A549 (cell line): ENCODE data around the gene OPHN1. TPM values are rescaled to one million over a fixed set of nuclear protein-coding genes. Genes with fewer than 3 reads are reported as not detected.

ENCODE experiments used
- ATAC-seq, 2 experiments: fragments of 200-7000 bp in 1 of 2; fragments of >200 bp in 1 of 2; cut with Nextera tagmentation in 1 of 2; cut with Tn5 transposase in 1 of 2; 3 replicates each; pipeline versions ENCODE4 v1.8.0 to v1.9.1; 2018 to 2020; ENCODE audit warnings: mild to moderate bottlenecking in 1 of 2, moderate library complexity in 1 of 2
- CTCF ChIA-PET: fragments of 300-600 bp; sonication (Branson Sonifier 250); formaldehyde crosslinking; extraction: SDS; loops from one replicate; lab custom pipeline; 2021; ENCODE audit warnings: antibody characterized with exemption, inconsistent platforms; lab: Yijun Ruan, JAX
- POLR2A ChIA-PET: fragments of 350-600 bp; formaldehyde crosslinking; extraction: SDS; loops from one replicate; lab custom pipeline; 2021; ENCODE audit warnings: antibody characterized with exemption, inconsistent platforms; lab: Yijun Ruan, JAX
- DNase-seq, 2 experiments: peaks; one replicate each; pipeline versions ENCODE4 v3.0.0 to v3.0.0-alpha.2; 2011 to 2016; ENCODE audit warnings: low read depth in 1 of 2, low spot score in 1 of 2
- FAIRE-seq: peaks from 2 replicates; lab custom pipeline; 2011; peaks lifted over from hg19 to GRCh38; lab: Jason Lieb, UNC
- H3K27ac ChIP-seq, 2 experiments: fragments of >200 bp; sonication (Bioruptor Twin); formaldehyde crosslinking; 3 replicates each; pipeline ENCODE4 v1.5.1; 2016 to 2017
- H3K4me1 ChIP-seq: fragments of >200 bp; sonication (Bioruptor Twin); formaldehyde crosslinking; 3 replicates; pipeline ENCODE4 v1.6.1; 2016
- H3K4me2 ChIP-seq: fragments of >200 bp; sonication (Bioruptor Twin); formaldehyde crosslinking; 3 replicates; pipeline ENCODE4 v1.6.1; 2016
- H3K4me3 ChIP-seq: fragments of >200 bp; sonication (Bioruptor Twin); formaldehyde crosslinking; 3 replicates; pipeline ENCODE4 v1.5.1; 2016
- H3K9me3 ChIP-seq: fragments of >200 bp; sonication (Bioruptor Twin); formaldehyde crosslinking; 3 replicates; pipeline ENCODE4 v1.6.1; 2016
- BHLHE40 ChIP-seq: IDR thresholded peaks from 2 replicates; pipeline ENCODE4 v1.6.1; 2012; ENCODE audit warnings: low read depth, low read length, inconsistent platforms
- CBX8 ChIP-seq: fragments of 200-600 bp; sonication (generic); IDR thresholded peaks from 2 replicates; pipeline ENCODE4 v1.6.1; 2016
- CEBPB ChIP-seq, 2 experiments: fragments of >200 bp in 1 of 2; sonication (Bioruptor Twin) in 1 of 2; formaldehyde crosslinking in 1 of 2; IDR thresholded peaks; 2 replicates each; pipeline ENCODE4 v1.6.1; 2012 to 2016
- EP300 ChIP-seq, 2 experiments: fragments of >200 bp; sonication (Bioruptor Twin); formaldehyde crosslinking; IDR thresholded peaks; 2 replicates in 1 of 2; 3 replicates in 1 of 2; pipeline ENCODE4 v1.6.1; 2016 to 2017
- ESRRA ChIP-seq: fragments of 150-350 bp; IDR thresholded peaks from 2 replicates; pipeline ENCODE4 v1.6.1; 2014; ENCODE audit warnings: mild to moderate bottlenecking, low read length, borderline replicate concordance
- GATA3 ChIP-seq: IDR thresholded peaks from 2 replicates; pipeline ENCODE4 v1.6.1; 2012; ENCODE audit warnings: borderline replicate concordance
- HEYL ChIP-seq: fragments of 250-450 bp; sonication (Bioruptor Pico); IDR thresholded peaks from 2 replicates; pipeline ENCODE4 v1.8.0; 2021; ENCODE audit warnings: mild to moderate bottlenecking, moderate library complexity
- JUN ChIP-seq, 2 experiments: fragments of >200 bp; sonication (Bioruptor Twin); formaldehyde crosslinking; IDR thresholded peaks; 2 replicates in 1 of 2; 3 replicates in 1 of 2; pipeline ENCODE4 v1.6.1; 2016 to 2017
- KDM5A ChIP-seq: fragments of 200-600 bp; sonication (generic); IDR thresholded peaks from 2 replicates; pipeline ENCODE4 v1.6.1; 2016; ENCODE audit warnings: antibody characterized with exemption, mild to moderate bottlenecking
- NR3C1 ChIP-seq: fragments of >200 bp; sonication (Bioruptor Twin); formaldehyde crosslinking; IDR thresholded peaks from 3 replicates; pipeline ENCODE4 v1.6.1; 2017
- POLR2AphosphoS2 ChIP-seq: conservative IDR thresholded peaks from 2 replicates; pipeline ENCODE4 v1.6.1; 2012; ENCODE audit warnings: low read length, improper control_type of control experiment, inconsistent platforms
- RAD21 ChIP-seq, 2 experiments: fragments of >200 bp in 1 of 2; sonication (Bioruptor Twin) in 1 of 2; formaldehyde crosslinking in 1 of 2; IDR thresholded peaks in 1 of 2; conservative IDR thresholded peaks in 1 of 2; 2 replicates in 1 of 2; 3 replicates in 1 of 2; pipeline ENCODE4 v1.6.1; 2012 to 2018; ENCODE audit warnings: inconsistent platforms in 1 of 2
- RARB ChIP-seq: fragments of 250-450 bp; sonication (Bioruptor Pico); IDR thresholded peaks from 2 replicates; pipeline ENCODE4 v1.8.0; 2021; ENCODE audit warnings: mild to moderate bottlenecking, moderate library complexity
- RCOR1 ChIP-seq: fragments of 150-350 bp; IDR thresholded peaks from 2 replicates; pipeline ENCODE4 v1.6.1; 2014; ENCODE audit warnings: antibody characterized with exemption, low read length, low read depth
- RFX5 ChIP-seq: fragments of 450-650 bp; IDR thresholded peaks from 2 replicates; pipeline ENCODE4 v1.7.1; 2014; ENCODE audit warnings: antibody characterized with exemption, mild to moderate bottlenecking, moderate library complexity
- SMC3 ChIP-seq: fragments of >200 bp; sonication (Bioruptor Twin); formaldehyde crosslinking; IDR thresholded peaks from 3 replicates; pipeline ENCODE4 v1.6.1; 2018; ENCODE audit warnings: inconsistent platforms
- SREBF2 ChIP-seq: fragments of 450-650 bp; IDR thresholded peaks from 2 replicates; pipeline ENCODE4 v1.6.1; 2014; ENCODE audit warnings: mild to moderate bottlenecking, moderate library complexity
- WGBS: methylation state at CpG from one replicate; pipeline ENCODE4 v1.1.6; 2017; ENCODE audit errors: missing lambda C conversion rate; 5-methylcytosine and 5-hydroxymethylcytosine counted together
- polyA plus RNA-seq, 4 experiments: library from polyadenylated mRNA; depleted of rRNA in 3 of 4; stranded (reverse); fragments of >200 nt; fragmentation: RNase III in 1 of 4; extraction: RNeasy Plus Mini Kit Qiagen cat#74134 plus additional on column Dnase treatment in 1 of 4; gene quantifications; 2 replicates in 3 of 4; 3 replicates in 1 of 4; pipeline ENCODE4 v1.2.3, GENCODE V29; 2011 to 2017
- TF ChIP-seq, protein P1 (sequence below): IDR thresholded peaks from 2 replicates; pipeline ENCODE4 v1.6.1; 2012
- TF ChIP-seq, protein P2 (sequence below): fragments of 250-450 bp; sonication (Bioruptor Pico); IDR thresholded peaks from 2 replicates; pipeline ENCODE4 v1.5.0; 2021; ENCODE audit warnings: mild to moderate bottlenecking, moderate library complexity, borderline replicate concordance
- TF ChIP-seq, protein P3 (sequence below): fragments of 250-450 bp; sonication (Bioruptor Pico); IDR thresholded peaks from 2 replicates; pipeline ENCODE4 v1.5.0; 2020; ENCODE audit warnings: low read depth, mild to moderate bottlenecking, moderate library complexity
- TF ChIP-seq, protein P4 (sequence below): fragments of >200 bp; sonication (Bioruptor Twin); formaldehyde crosslinking; IDR thresholded peaks from 3 replicates; pipeline ENCODE4 v1.6.1; 2016
- TF ChIP-seq, protein P5 (sequence below): fragments of 450-650 bp; IDR thresholded peaks from 2 replicates; pipeline ENCODE4 v1.6.1; 2014; ENCODE audit warnings: antibody characterized with exemption
- TF ChIP-seq, protein P6 (sequence below): fragments of >200 bp; sonication (Bioruptor Twin); formaldehyde crosslinking; IDR thresholded peaks from 3 replicates; pipeline ENCODE4 v1.5.1; 2016

Gene OPHN1
- polyA plus RNA-seq, 2 of the 4 experiments (the other 2 are of a cell fraction): 2.0 to 5.7 TPM

DNA sequence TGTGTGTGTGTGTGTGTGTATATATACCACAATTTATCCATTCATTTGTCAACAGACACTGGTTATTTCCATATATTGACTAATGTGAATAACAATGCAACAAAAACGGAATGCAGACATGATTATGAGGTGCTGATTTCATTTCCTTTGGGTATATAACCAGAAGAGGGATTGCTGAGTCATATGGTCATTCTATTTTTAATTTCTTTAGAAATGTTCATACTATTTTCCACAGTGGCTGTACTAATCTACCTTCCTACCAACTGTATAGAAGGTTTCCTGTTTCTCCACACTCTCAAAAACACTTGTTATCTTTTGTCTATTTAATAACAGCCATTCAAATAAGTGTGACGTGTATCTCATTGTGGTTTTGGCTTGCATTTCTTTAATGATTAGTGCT, 269.9 kb downstream of the OPHN1 start:
- ChIA-PET POLR2A (no interaction called here), CTCF (no interaction called here)
- H3K9me3 ChIP-seq: no peaks in the 10 kb centered on the region
- no peak for FAIRE-seq
- H3K27ac ChIP-seq: no peak overlapping the region
- no peak for TF ChIP-seq KDM5A
- TF ChIP-seq, protein P1, sequence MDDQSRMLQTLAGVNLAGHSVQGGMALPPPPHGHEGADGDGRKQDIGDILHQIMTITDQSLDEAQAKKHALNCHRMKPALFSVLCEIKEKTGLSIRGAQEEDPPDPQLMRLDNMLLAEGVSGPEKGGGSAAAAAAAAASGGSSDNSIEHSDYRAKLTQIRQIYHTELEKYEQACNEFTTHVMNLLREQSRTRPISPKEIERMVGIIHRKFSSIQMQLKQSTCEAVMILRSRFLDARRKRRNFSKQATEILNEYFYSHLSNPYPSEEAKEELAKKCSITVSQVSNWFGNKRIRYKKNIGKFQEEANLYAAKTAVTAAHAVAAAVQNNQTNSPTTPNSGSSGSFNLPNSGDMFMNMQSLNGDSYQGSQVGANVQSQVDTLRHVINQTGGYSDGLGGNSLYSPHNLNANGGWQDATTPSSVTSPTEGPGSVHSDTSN: no peak
- no peak for TF ChIP-seq CBX8
- no peak for TF ChIP-seq RCOR1
- no peak for TF ChIP-seq RARB (CRISPR knock-in tag)
- TF ChIP-seq, protein P2, sequence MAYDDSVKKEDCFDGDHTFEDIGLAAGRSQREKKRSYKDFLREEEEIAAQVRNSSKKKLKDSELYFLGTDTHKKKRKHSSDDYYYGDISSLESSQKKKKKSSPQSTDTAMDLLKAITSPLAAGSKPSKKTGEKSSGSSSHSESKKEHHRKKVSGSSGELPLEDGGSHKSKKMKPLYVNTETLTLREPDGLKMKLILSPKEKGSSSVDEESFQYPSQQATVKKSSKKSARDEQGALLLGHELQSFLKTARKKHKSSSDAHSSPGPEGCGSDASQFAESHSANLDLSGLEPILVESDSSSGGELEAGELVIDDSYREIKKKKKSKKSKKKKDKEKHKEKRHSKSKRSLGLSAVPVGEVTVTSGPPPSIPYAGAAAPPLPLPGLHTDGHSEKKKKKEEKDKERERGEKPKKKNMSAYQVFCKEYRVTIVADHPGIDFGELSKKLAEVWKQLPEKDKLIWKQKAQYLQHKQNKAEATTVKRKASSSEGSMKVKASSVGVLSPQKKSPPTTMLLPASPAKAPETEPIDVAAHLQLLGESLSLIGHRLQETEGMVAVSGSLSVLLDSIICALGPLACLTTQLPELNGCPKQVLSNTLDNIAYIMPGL (CRISPR knock-in tag): no peak
- TF ChIP-seq POLR2AphosphoS2: no peak
- no peak for TF ChIP-seq NR3C1
- TF ChIP-seq, protein P3, sequence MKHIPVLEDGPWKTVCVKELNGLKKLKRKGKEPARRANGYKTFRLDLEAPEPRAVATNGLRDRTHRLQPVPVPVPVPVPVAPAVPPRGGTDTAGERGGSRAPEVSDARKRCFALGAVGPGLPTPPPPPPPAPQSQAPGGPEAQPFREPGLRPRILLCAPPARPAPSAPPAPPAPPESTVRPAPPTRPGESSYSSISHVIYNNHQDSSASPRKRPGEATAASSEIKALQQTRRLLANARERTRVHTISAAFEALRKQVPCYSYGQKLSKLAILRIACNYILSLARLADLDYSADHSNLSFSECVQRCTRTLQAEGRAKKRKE (CRISPR knock-in tag): no peak
- no peak for TF ChIP-seq EP300 (IDR thresholded peaks at IDR 0.05)
- H3K4me3 ChIP-seq: no peak overlapping the region
- WGBS: 71% methylated on average over 2 of the region's 2 CpGs
- H3K4me2 ChIP-seq: no peak overlapping the region
- ATAC-seq: no peak
- no peak for DNase-seq
- H3K4me1 ChIP-seq: no peaks in the 10 kb centered on the region

DNA sequence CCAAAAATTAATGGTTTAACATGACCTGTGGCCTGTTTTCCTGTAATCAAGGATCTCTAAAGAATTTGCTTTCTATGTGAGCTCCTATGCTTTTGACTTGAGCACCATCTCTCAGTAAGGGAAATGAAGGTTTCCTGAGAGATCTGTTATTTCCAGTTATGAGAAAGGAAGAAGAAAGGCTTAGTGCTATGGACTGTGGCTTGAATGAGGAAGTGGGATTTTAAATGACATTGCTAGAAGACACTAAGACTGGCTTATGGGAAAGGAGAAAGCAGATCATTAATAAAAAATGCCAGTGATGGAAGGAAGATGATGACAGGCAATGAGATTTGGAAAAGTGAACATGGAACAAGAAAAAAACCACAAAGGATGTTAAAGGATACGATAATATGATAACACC, 285.4 kb downstream of the OPHN1 start:
- Histone ChIP-seq H3K4me2 (no peak overlapping the region), H3K4me1 (no peaks in the 10 kb centered on the region), H3K27ac (no peak overlapping the region), H3K9me3 (no peaks in the 10 kb centered on the region), H3K4me3 (no peak overlapping the region)
- FAIRE-seq: peak; percentile 32
- POLR2A ChIA-PET: no interaction called here
- CTCF ChIA-PET: interaction anchor here (0.9 to 1.1 kb wide), 2 partner anchors 563 to 1418 kb away, joined by 3 to 4 read pairs; no protein-coding TSS in a partner anchor
- ATAC-seq: no peak
- DNase-seq: no peak
- 81% methylated on average over 1 of the region's 1 CpG for WGBS
- TF ChIP-seq ESRRA (no peak), SMC3 (no peak), GATA3 (no peak), EP300 (IDR thresholded peaks at IDR 0.05) (no peak), POLR2AphosphoS2 (no peak), SREBF2 (no peak), HEYL (CRISPR knock-in tag) (no peak), CEBPB (IDR thresholded peaks at IDR 0.05) (no peak), CBX8 (no peak), BHLHE40 (no peak)
- TF ChIP-seq, protein P4, sequence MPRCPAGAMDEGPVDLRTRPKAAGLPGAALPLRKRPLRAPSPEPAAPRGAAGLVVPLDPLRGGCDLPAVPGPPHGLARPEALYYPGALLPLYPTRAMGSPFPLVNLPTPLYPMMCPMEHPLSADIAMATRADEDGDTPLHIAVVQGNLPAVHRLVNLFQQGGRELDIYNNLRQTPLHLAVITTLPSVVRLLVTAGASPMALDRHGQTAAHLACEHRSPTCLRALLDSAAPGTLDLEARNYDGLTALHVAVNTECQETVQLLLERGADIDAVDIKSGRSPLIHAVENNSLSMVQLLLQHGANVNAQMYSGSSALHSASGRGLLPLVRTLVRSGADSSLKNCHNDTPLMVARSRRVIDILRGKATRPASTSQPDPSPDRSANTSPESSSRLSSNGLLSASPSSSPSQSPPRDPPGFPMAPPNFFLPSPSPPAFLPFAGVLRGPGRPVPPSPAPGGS: no peak
- TF ChIP-seq, protein P5, sequence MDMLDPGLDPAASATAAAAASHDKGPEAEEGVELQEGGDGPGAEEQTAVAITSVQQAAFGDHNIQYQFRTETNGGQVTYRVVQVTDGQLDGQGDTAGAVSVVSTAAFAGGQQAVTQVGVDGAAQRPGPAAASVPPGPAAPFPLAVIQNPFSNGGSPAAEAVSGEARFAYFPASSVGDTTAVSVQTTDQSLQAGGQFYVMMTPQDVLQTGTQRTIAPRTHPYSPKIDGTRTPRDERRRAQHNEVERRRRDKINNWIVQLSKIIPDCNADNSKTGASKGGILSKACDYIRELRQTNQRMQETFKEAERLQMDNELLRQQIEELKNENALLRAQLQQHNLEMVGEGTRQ: no peak

DNA sequence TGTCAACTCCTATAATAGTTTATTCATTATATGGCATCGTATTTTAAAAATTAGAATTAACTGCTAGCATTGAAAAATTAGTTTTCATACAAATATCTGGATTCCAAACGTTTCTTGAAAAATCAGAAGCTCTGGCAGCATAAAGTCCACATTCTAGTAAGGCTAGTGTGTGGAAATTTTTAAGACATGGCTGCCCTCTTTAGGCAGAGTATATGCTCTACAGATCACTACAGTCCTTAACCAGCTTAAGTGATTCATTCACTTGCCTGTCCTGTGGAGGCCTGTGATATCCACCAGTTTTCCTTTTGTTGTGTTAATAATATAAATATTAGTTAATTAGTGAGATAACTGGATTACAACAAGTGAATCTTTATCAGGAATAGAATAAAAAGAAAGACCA, 287.2 kb downstream of the OPHN1 start:
- no peaks in the 10 kb centered on the region for H3K9me3 ChIP-seq
- 1% methylated on average over 2 of the region's 2 CpGs for WGBS
- ATAC-seq (peak; percentile 95 to 96), FAIRE-seq (no peak), DNase-seq (peak; percentile 1 to 56)
- ChIA-PET CTCF (interaction anchor here (0.7 to 2.1 kb wide), 7 partner anchors 10 to 1417 kb away, joined by 3 to 9 read pairs (median 3); no protein-coding TSS in a partner anchor), POLR2A (no interaction called here)
- no peak overlapping the region for H3K4me2 ChIP-seq
- no peak overlapping the region for H3K4me3 ChIP-seq
- no peak for TF ChIP-seq HEYL (CRISPR knock-in tag)
- peak; percentile 60 to 63 for TF ChIP-seq RAD21 (conservative IDR thresholded peaks at IDR 0.05 in 1 of 2, IDR thresholded peaks at IDR 0.05 in 1 of 2)
- TF ChIP-seq RFX5: no peak
- TF ChIP-seq JUN (IDR thresholded peaks at IDR 0.05): no peak
- TF ChIP-seq ESRRA: no peak
- TF ChIP-seq, protein P6, sequence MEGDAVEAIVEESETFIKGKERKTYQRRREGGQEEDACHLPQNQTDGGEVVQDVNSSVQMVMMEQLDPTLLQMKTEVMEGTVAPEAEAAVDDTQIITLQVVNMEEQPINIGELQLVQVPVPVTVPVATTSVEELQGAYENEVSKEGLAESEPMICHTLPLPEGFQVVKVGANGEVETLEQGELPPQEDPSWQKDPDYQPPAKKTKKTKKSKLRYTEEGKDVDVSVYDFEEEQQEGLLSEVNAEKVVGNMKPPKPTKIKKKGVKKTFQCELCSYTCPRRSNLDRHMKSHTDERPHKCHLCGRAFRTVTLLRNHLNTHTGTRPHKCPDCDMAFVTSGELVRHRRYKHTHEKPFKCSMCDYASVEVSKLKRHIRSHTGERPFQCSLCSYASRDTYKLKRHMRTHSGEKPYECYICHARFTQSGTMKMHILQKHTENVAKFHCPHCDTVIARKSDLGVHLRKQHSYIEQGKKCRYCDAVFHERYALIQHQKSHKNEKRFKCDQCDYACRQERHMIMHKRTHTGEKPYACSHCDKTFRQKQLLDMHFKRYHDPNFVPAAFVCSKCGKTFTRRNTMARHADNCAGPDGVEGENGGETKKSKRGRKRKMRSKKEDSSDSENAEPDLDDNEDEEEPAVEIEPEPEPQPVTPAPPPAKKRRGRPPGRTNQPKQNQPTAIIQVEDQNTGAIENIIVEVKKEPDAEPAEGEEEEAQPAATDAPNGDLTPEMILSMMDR: peak; percentile 55
- peak; percentile 41; the same call in 2 of the 3 replicates for TF ChIP-seq SMC3
- H3K4me1 ChIP-seq: no peaks in the 10 kb centered on the region
- H3K27ac ChIP-seq: no peak overlapping the region
